Measurements from ENCODE around the gene CDH4. TPM values are rescaled to one million over a fixed set of nuclear protein-coding genes. Genes with fewer than 3 reads are reported as not detected.

CDH4 gene
- total RNA-seq, 1 experiment from 2014 or later = not detected

DNA sequence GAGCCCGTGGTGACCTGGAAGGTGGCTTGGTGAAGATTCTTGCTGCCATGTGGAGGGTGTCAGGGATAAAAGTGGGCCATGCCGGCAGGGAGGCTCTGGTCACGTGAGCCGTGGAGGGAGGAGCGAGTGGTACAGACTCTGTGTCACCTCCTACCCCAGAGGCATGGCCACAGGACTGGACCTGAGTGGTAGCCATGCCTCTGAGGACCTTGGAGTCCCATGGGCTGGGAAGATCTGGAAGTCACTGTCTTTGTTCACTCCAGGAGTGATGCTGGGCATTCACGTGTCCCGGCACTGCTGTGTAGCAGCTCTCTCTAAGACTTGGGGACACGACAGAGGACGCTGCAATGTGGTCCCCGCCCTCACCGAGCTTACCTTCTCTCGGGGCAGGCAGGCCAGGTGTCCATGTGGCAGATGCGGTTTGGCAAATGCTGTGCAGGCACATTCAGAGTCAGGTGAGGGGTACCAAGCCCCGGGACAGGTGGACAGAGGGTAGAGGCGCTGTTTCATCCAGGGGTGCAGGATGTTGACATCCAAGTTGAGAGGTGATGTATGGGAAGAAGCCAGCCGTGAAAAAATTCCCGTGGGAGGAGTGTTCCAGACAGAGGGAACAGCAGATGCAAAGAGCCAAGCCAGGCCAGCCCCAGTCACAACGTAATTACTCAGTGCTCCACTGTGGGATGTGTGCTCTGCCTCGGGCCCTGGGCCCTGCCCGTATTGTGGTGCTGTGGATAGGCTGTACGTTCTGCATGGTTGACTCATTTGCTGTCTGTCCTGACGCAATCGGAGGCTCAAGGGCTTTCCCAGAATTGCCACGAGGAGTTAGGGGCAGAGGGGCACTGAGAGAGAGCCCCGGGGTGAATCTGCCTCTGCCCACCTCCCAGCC lies 505.9 kb downstream of the CDH4 start:
- no peak for ATAC-seq
- ChIA-PET CTCF (no interaction called here), POLR2A (no interaction called here)
- in situ Hi-C loops (cut with HindIII; ENCODE audit: low pct_unique_long_range_greater_than_20kb, low sequenced_read_pairs) = no loop called here
- DNase-seq (ENCODE audit: low read depth, low spot score) = no peak
- Histone ChIP-seq H3K27ac (ENCODE audit: low read length) (no peak overlapping the region), H3K4me3 (ENCODE audit: low read depth in 2 of 2, low read length in 2 of 2) (no peak overlapping the region), H3K36me3 (ENCODE audit: control insufficient read depth, insufficient read depth, low read length) (no peaks in the 10 kb centered on the region), H3K4me1 (ENCODE audit: control insufficient read depth, insufficient read depth, low read length) (no peaks in the 10 kb centered on the region), H3K27me3 (ENCODE audit: control insufficient read depth, insufficient read depth, low read length) (peaks cover 19% of the 10 kb centered on the region), H3K9me3 (ENCODE audit: control insufficient read depth, insufficient read depth, low read depth, low read length) (no peaks in the 10 kb centered on the region)
- intact Hi-C loops (cut with micrococcal nuclease; ENCODE audit: unreplicated experiment) = no loop called here
- no TSS peak for BruUV-seq (replicated peaks)
- TF ChIP-seq POLR2AphosphoS5 (IDR thresholded peaks at IDR 0.05; ENCODE audit: low read depth, low read length) (no peak), TCF7L2 (IDR thresholded peaks at IDR 0.05; ENCODE audit: low read depth, low read length) (no peak), SIN3A (IDR thresholded peaks at IDR 0.05; ENCODE audit: borderline replicate concordance, insufficient read depth, low read depth, low read length) (no peak)
- TF ChIP-seq, protein P1, sequence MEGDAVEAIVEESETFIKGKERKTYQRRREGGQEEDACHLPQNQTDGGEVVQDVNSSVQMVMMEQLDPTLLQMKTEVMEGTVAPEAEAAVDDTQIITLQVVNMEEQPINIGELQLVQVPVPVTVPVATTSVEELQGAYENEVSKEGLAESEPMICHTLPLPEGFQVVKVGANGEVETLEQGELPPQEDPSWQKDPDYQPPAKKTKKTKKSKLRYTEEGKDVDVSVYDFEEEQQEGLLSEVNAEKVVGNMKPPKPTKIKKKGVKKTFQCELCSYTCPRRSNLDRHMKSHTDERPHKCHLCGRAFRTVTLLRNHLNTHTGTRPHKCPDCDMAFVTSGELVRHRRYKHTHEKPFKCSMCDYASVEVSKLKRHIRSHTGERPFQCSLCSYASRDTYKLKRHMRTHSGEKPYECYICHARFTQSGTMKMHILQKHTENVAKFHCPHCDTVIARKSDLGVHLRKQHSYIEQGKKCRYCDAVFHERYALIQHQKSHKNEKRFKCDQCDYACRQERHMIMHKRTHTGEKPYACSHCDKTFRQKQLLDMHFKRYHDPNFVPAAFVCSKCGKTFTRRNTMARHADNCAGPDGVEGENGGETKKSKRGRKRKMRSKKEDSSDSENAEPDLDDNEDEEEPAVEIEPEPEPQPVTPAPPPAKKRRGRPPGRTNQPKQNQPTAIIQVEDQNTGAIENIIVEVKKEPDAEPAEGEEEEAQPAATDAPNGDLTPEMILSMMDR (IDR thresholded peaks at IDR 0.05) = no peak
- TF ChIP-seq, protein P2, sequence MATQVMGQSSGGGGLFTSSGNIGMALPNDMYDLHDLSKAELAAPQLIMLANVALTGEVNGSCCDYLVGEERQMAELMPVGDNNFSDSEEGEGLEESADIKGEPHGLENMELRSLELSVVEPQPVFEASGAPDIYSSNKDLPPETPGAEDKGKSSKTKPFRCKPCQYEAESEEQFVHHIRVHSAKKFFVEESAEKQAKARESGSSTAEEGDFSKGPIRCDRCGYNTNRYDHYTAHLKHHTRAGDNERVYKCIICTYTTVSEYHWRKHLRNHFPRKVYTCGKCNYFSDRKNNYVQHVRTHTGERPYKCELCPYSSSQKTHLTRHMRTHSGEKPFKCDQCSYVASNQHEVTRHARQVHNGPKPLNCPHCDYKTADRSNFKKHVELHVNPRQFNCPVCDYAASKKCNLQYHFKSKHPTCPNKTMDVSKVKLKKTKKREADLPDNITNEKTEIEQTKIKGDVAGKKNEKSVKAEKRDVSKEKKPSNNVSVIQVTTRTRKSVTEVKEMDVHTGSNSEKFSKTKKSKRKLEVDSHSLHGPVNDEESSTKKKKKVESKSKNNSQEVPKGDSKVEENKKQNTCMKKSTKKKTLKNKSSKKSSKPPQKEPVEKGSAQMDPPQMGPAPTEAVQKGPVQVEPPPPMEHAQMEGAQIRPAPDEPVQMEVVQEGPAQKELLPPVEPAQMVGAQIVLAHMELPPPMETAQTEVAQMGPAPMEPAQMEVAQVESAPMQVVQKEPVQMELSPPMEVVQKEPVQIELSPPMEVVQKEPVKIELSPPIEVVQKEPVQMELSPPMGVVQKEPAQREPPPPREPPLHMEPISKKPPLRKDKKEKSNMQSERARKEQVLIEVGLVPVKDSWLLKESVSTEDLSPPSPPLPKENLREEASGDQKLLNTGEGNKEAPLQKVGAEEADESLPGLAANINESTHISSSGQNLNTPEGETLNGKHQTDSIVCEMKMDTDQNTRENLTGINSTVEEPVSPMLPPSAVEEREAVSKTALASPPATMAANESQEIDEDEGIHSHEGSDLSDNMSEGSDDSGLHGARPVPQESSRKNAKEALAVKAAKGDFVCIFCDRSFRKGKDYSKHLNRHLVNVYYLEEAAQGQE (IDR thresholded peaks at IDR 0.05; ENCODE audit: insufficient read depth in 1 of 2, low read depth in 2 of 2, low read length in 1 of 2) = no peak

DNA sequence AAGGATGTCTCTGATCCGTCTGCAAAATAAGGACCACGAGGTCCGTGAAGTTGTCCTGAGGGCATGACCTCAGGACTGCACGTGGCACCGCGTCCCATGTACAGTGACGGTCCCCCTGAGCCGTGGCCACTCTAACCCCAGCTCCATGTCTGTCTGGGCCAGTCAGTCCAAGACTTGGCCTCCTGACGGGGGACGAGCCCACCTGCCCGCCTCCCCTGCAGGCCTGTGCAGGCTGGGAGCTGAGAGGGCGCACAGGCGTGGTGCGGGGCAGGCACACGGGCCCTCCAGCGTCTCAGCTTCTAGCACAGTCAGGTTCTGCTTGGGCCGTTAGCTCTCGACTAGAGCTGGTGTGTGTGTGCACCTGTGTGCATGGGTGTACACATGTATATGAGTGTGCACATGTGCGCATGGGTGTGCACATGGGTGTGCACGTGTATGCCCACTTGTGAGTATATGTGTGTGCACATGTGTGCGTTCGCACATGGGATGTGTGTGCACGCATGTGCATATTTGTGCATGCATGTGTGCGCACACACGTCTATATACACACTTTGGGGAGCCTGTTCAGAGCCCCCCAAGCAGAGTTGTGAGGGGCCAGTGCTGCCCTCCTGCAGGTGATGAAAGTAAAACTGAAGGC lies 506.6 kb downstream of the CDH4 start:
- H3K27me3 ChIP-seq (ENCODE audit: control insufficient read depth, insufficient read depth, low read length) = peaks cover 19% of the 10 kb centered on the region
- H3K4me1 ChIP-seq (ENCODE audit: control insufficient read depth, insufficient read depth, low read length) = no peaks in the 10 kb centered on the region
- no peak for ATAC-seq
- no peak for DNase-seq (ENCODE audit: low read depth, low spot score)
- H3K9me3 ChIP-seq (ENCODE audit: control insufficient read depth, insufficient read depth, low read depth, low read length) = no peaks in the 10 kb centered on the region
- POLR2A ChIA-PET = no interaction called here
- intact Hi-C loops (cut with micrococcal nuclease; ENCODE audit: unreplicated experiment) (no loop called here), in situ Hi-C loops (cut with HindIII; ENCODE audit: low pct_unique_long_range_greater_than_20kb, low sequenced_read_pairs) (no loop called here)
- H3K36me3 ChIP-seq (ENCODE audit: control insufficient read depth, insufficient read depth, low read length) = no peaks in the 10 kb centered on the region
- no peak overlapping the region for H3K4me3 ChIP-seq (ENCODE audit: low read depth in 2 of 2, low read length in 2 of 2)
- BruUV-seq (replicated peaks) = no TSS peak
- TF ChIP-seq, protein P1 (IDR thresholded peaks at IDR 0.05) = no peak
- TF ChIP-seq TCF7L2 (IDR thresholded peaks at IDR 0.05; ENCODE audit: low read depth, low read length) (no peak), POLR2AphosphoS5 (IDR thresholded peaks at IDR 0.05; ENCODE audit: low read depth, low read length) (no peak), SIN3A (IDR thresholded peaks at IDR 0.05; ENCODE audit: borderline replicate concordance, insufficient read depth, low read depth, low read length) (no peak)
- TF ChIP-seq, protein P2 (IDR thresholded peaks at IDR 0.05; ENCODE audit: insufficient read depth in 1 of 2, low read depth in 2 of 2, low read length in 1 of 2) = no peak
- CTCF ChIA-PET = no interaction called here
- no peak overlapping the region for H3K27ac ChIP-seq (ENCODE audit: low read length)
